ENCODE measurements around the gene GALR2.

GALR2 gene

GRCh38 chr17:76092526-76093413 is 18.2 kb downstream of the GALR2 start:
- DNase-seq (ENCODE audit: low read depth in 1 of 2, low spot score in 1 of 2), result no peak

GRCh38 chr17:76094046-76094445 is 19.5 kb downstream of the GALR2 start:
- DNase-seq (ENCODE audit: low read depth in 1 of 2, low spot score in 1 of 2), result no peak

- no peak for DNase-seq (ENCODE audit: low read depth in 1 of 2, low spot score in 1 of 2)
Measured at GRCh38 chr17:76095943-76096342, 21.4 kb downstream of the GALR2 start.

- no peak for DNase-seq (ENCODE audit: low read depth in 1 of 2, low spot score in 1 of 2)
Measured at GRCh38 chr17:76097716-76098295, 23.2 kb downstream of the GALR2 start.

- no peak for DNase-seq (ENCODE audit: low read depth in 1 of 2, low spot score in 1 of 2)
Measured at GRCh38 chr17:76102944-76103273, 28.3 kb downstream of the GALR2 start.

GRCh38 chr17:76103274-76104139 is 28.9 kb downstream of the GALR2 start, which contains the start of gene EXOC7:
TSS of gene EXOC7 (minus strand) at chr17:76103787. CDS start at chr17:76103692, 95 bp downstream.
- DNase-seq (ENCODE audit: low read depth in 1 of 2, low spot score in 1 of 2), result peak; percentile 88 to 91

- DNase-seq (ENCODE audit: low read depth in 1 of 2, low spot score in 1 of 2), result no peak
Measured at GRCh38 chr17:76104140-76104895, 29.7 kb downstream of the GALR2 start.

GRCh38 chr17:76104896-76105231 is 30.3 kb downstream of the GALR2 start:
- no peak for DNase-seq (ENCODE audit: low read depth in 1 of 2, low spot score in 1 of 2)

GRCh38 chr17:76106703-76107102 is 32.1 kb downstream of the GALR2 start:
- no peak for DNase-seq (ENCODE audit: low read depth in 1 of 2, low spot score in 1 of 2)

- DNase-seq (ENCODE audit: low read depth in 1 of 2, low spot score in 1 of 2), result no peak
Measured at GRCh38 chr17:76107509-76107908, 32.9 kb downstream of the GALR2 start.

GRCh38 chr17:76111956-76112355 is 37.4 kb downstream of the GALR2 start:
- no peak for DNase-seq (ENCODE audit: low read depth in 1 of 2, low spot score in 1 of 2)

- no peak for DNase-seq (ENCODE audit: low read depth in 1 of 2, low spot score in 1 of 2)
Measured at GRCh38 chr17:76115138-76115754, 40.7 kb downstream of the GALR2 start.

- DNase-seq (ENCODE audit: low read depth in 1 of 2, low spot score in 1 of 2), result no peak
Measured at GRCh38 chr17:76119409-76120371, 45.1 kb downstream of the GALR2 start.

GRCh38 chr17:76120658-76121008 is 46.1 kb downstream of the GALR2 start:
- no peak for DNase-seq (ENCODE audit: low read depth in 1 of 2, low spot score in 1 of 2)

- no peak for DNase-seq (ENCODE audit: low read depth in 1 of 2, low spot score in 1 of 2)
Measured at GRCh38 chr17:76121932-76122430, 47.4 kb downstream of the GALR2 start.

GRCh38 chr17:76122431-76123190 is 48.0 kb downstream of the GALR2 start:
- DNase-seq (ENCODE audit: low read depth in 1 of 2, low spot score in 1 of 2), result no peak

- no peak for DNase-seq (ENCODE audit: low read depth in 1 of 2, low spot score in 1 of 2)
Measured at GRCh38 chr17:76123191-76123499, 48.6 kb downstream of the GALR2 start.

- no peak for DNase-seq (ENCODE audit: low read depth in 1 of 2, low spot score in 1 of 2)
Measured at GRCh38 chr17:76123749-76124581, 49.4 kb downstream of the GALR2 start.
